GM13976 (cell line): Measurements from ENCODE around the gene STARD4.

ENCODE experiments used
- DNase-seq: peaks from one replicate; pipeline ENCODE4 v3.0.0; 2012; ENCODE audit warnings: low spot score
- CTCF ChIP-seq: IDR thresholded peaks from 2 replicates; pipeline ENCODE4 v1.5.1; 2012; ENCODE audit warnings: borderline replicate concordance, mild to moderate bottlenecking; ENCODE audit not compliant: insufficient read depth; ENCODE audit errors: extremely low read depth, missing control alignments, control extremely low read depth
- in situ Hi-C: fragments of 300-500 bp; cut with MboI; formaldehyde crosslinking; loops from one replicate; pipeline ENCODE4 v1.12.0; 2022; ENCODE audit warnings: low sequenced_read_pairs, mixed read lengths, inconsistent platforms; ENCODE audit not compliant: unreplicated experiment

STARD4 gene

GRCh38 chr5:111469903-111470302 lies 42.4 kb downstream of the STARD4 start:
- no peak for TF ChIP-seq CTCF
- in situ Hi-C loops = loop anchor here (25.0 kb wide), 1 partner anchor 308 kb away; no protein-coding TSS in a partner anchor
- DNase-seq = no peak

- DNase-seq = no peak
- no peak for TF ChIP-seq CTCF
- in situ Hi-C loops = loop anchor here (25.0 kb wide), 1 partner anchor 307 kb away; no protein-coding TSS in a partner anchor
Measured at GRCh38 chr5:111469293-111469896, 42.9 kb downstream of the STARD4 start.

- DNase-seq = no peak
- in situ Hi-C loops = loop anchor here (25.0 kb wide), 1 partner anchor 301 kb away; no protein-coding TSS in a partner anchor
Measured at GRCh38 chr5:111463311-111463710, 49.0 kb downstream of the STARD4 start.

GRCh38 chr5:111461934-111462333 lies 50.4 kb downstream of the STARD4 start:
- in situ Hi-C loops = loop anchor here (25.0 kb wide), 1 partner anchor 300 kb away; no protein-coding TSS in a partner anchor
- TF ChIP-seq CTCF = no peak
- no peak for DNase-seq

More at GRCh38 chr5:111463311-111463710, 49.0 kb downstream of the STARD4 start:
- no peak for TF ChIP-seq CTCF

- peak; percentile 32 for TF ChIP-seq CTCF
- in situ Hi-C loops = loop anchor here (25.0 kb wide), 1 partner anchor 299 kb away; no protein-coding TSS in a partner anchor
- DNase-seq = no peak
Measured at GRCh38 chr5:111461255-111461671, 51.1 kb downstream of the STARD4 start.

- DNase-seq = no peak
- TF ChIP-seq CTCF = no peak
- in situ Hi-C loops = loop anchor here (25.0 kb wide), 1 partner anchor 292 kb away; no protein-coding TSS in a partner anchor
Measured at GRCh38 chr5:111454776-111455175, 57.6 kb downstream of the STARD4 start.

- no peak for TF ChIP-seq CTCF
- no peak for DNase-seq
- in situ Hi-C loops = loop anchor here (25.0 kb wide), 1 partner anchor 292 kb away; no protein-coding TSS in a partner anchor
Measured at GRCh38 chr5:111454198-111454622, 58.1 kb downstream of the STARD4 start.
